Right lobe of liver (tissue), 4 donors: ENCODE measurements around the gene CACFD1.

Source experiments
- CTCF ChIP-seq, 4 donors: fragments of 200-600 bp in 3 of 4; fragments of 450-650 bp in 1 of 4; IDR thresholded peaks; one replicate each; pipeline versions ENCODE4 v1.5.1 to v1.8.0; 2016 to 2022; ENCODE audit warnings: antibody characterized with exemption in 4 of 4, mild to moderate bottlenecking in 2 of 4
- POLR2A ChIP-seq: fragments of 450-650 bp; IDR thresholded peaks from one replicate; pipeline ENCODE4 v1.6.1; 2017; ENCODE audit warnings: antibody characterized with exemption, mild to moderate bottlenecking
- donor health status: DM: no; HTN: no; CAD: no.
- donor health status: DM: no; HTN: no; CAD: no.
- donor health status: DM: no; HTN: yes; CAD: no.

- TF ChIP-seq CTCF (IDR thresholded peaks at IDR 0.05) (no peak), POLR2A (no peak)
Measured at GRCh38 chr9:133461975-133462374, 2.2 kb downstream of the CACFD1 start.
